ENCODE data around the gene CPNE4. TPM values are rescaled to one million over a fixed set of nuclear protein-coding genes. Genes with fewer than 3 reads are reported as not detected.

The CPNE4 gene
- polyA plus RNA-seq, 4 donors: 0.27 to 0.49 (median 0.45) TPM

DNA sequence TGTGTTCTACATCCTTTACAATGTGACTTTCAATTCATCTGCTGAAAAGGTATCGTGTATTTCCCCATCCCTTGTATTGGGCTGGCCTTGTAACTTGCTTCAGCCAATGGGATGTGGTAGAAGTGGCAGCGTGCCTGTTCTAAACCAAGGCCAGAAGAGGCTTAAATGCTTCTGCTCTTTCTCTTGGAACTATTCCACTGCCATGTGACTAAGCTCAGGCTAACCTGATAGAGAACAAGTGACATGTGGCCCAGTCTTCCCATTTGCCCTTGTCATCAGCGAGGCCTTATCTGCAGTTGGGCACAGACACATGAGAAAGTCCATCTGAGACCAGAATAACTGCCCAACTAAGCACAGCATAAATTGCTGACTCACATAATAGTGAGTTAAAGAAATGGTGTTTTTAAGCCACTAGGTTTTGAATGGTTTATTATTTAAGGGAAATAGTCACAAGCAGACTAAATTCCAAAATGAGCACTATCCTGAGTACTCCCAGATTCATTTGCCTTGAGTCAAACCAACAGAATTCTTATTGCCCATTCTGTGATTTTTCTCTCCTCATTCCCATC, 230.2 kb downstream of the CPNE4 start:
- DNase-seq (ENCODE audit: low read depth in 4 of 4, low spot score in 3 of 4): no peak

DNA sequence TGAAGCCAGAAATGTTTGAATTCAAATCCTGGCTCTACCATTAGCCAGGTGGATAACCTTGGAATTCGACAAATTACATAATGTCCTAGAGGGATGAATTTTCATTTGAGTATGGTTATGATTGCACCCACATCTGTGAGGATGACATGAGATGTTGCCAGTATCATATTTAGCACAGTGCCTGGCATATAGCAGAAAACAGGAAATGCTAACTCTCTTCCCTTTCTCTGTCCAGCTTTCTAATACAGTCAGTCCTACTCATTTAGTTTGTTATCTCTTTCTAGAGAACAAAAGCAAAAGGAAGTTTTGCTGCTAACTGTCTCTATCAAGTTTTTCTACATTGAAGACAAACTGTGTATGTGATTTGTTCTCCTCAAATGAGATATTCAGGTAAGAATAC, 231.7 kb downstream of the CPNE4 start:
- DNase-seq (ENCODE audit: low read depth in 4 of 4, low spot score in 3 of 4): no peak

DNA sequence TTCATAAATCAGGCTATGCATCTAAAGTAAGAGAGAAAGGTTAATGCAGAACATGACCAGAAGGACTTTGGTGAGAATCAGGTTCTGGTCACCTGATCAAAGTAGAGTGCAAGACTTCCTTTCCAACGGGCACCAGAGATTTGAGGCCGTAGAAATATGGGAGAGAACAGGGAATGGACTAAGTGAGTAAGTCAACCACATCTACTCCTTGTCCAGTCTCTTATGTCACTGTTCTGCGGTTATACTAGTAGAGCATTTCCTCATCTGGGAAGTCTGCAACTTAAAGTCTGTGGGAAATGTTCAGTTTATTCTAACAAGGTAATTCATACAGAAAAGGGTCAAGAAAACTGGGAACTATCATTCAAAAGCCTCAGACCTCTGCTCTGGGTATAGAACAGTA, 232.8 kb downstream of the CPNE4 start:
- no peak for DNase-seq (ENCODE audit: low read depth in 4 of 4, low spot score in 3 of 4)

DNA sequence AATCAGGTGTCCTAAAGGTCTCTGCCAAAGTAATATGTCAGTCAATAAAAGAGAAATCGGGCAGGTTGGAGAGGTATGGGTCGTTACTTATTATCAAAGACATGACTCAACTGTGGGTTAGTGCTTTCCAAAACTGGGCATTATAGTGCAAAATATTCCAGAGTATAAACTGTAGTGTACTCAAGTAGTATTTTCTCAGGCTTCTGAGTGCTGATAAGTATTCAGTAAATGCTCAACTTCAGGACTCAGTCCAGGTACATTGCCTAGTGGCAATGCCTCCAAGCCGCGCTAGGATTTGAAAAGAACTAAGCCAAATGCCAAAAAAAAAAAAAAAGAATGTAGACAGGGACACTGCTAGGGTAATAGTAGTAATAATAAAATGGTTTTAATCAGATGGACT, 233.2 kb downstream of the CPNE4 start:
- DNase-seq (ENCODE audit: low read depth in 4 of 4, low spot score in 3 of 4): no peak

DNA sequence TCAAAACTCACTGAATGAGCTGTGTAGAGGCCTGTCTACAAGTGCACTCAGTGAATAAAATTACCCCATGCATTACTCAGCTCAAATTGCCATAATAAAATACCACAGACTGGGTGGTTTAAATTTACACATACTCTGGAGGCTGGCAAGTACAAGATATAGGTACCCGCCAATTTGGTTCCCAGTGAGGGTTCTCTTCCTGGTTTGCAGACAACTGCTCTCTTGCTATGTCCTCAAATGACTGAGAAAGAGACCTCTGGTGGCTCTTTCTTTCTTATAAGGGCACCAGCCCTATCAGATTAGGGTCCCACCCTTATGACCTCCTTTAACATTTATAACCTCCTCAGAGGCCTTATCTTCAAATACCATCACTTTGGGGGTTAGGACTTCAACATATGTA, 237.0 kb downstream of the CPNE4 start:
- no peak for DNase-seq (ENCODE audit: low read depth in 4 of 4, low spot score in 3 of 4)

DNA sequence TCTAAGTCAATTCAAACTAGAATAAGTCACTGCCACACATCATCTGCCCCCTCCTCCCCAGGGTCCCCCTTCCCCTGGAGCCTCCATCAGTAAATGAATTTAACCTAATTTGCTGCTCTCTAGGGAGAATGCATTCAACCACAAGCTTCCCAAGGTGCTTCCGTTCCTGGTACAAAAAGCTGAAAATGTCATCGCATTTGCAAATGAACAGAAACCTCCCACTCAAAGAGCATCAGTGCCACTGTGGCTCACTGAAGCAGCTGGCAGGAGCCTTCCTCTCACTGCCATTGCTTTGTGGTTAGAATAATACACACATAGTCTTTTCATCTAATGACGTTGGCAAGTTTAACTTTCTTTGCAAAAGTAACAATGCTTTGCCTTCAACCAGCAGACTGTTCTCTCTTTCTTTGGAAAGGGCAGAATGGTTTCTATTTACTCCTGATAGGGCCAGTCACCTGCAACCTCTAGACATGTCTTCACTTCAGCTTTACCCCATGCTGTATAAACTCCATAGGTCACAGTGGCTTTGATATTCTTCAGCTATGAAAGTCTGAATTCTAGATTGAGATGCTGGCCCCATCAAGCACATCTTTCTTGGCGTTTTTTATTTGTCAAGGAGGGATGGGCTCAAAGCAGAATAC, 238.1 kb downstream of the CPNE4 start:
- no peak for DNase-seq (ENCODE audit: low read depth in 4 of 4, low spot score in 3 of 4)

DNA sequence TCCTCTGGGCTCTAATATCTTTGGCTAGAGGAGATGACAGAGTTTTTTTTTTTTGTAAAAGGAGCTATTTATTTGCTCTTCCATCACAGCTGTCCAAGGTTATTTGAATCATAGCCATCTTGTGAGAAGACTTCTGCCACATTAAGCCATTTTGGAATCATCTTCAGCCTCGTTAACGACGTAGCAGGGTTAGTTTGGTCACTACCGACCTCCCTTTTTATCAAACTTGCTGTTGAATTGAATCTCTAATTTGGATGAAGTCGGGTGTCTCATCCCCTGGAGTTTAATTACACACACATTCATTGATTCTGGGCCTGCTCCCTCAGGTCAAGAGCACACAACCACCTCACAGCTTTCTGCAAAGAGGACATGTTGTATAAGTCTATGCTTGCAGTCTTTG, 238.7 kb downstream of the CPNE4 start:
- no peak for DNase-seq (ENCODE audit: low read depth in 4 of 4, low spot score in 3 of 4)

DNA sequence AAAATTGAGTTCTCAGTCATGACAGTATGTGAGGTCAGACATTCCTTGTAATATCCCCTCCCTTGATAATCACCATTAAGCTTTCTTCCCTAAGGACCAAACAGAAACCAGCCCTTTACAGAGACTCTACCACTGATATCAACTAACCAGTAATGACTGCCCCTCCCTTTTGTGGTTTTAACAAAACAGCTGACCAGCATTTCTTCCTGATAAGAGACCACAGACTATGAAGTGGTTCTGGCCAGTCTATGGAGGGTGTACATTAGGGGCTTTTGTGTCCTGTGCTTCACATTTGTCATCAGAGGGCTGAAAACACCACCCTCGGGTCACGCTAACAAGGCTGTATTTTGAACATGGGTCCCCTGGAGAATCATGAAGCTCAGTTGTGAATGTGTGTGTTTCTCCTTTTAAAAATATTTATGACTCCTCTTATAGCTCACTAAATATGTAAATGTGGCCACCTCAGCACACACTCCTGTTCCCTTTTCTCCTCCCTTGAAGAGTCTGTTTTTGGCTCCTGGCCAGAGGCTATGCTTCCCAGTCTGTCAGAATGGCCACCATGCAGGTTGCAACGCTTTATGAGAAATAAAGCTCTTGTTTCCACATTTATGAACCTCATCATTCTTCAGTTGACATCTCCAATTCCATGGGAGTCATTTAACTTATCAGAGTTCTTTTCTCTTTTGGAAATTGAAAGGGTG, 239.3 kb downstream of the CPNE4 start:
- DNase-seq (ENCODE audit: low read depth in 4 of 4, low spot score in 3 of 4): no peak

DNA sequence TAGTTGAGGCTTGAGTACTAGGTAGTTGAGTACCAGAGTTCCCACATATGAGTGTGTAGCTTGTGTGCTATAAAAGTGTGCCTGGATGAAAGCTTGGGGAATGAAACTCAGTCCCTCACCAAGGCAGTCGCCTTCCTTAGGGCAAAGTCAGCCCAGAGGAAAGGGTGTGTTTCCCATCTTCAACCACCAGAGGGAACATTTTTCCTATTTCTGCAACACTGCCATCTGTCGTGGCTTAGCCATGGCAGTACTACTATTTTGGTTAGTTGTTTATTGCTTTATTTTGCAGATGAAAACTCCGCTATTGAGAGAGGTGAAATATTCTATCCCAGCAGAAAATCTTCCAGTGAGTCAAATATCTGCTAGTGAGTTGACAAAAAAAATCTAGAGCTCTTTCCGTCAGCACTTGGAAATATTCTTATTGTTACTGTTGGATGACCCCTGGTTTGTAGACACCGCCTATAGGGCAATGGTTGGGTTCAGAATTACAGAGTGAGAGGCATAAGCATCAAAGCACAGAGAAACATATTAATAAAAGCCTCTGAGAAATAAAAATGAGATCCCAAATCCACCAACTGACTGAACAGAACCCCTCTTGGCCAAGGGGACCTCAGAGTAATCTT, 239.9 kb downstream of the CPNE4 start:
- DNase-seq (ENCODE audit: low read depth in 4 of 4, low spot score in 3 of 4): peak; percentile 22 to 36 (median 28)

DNA sequence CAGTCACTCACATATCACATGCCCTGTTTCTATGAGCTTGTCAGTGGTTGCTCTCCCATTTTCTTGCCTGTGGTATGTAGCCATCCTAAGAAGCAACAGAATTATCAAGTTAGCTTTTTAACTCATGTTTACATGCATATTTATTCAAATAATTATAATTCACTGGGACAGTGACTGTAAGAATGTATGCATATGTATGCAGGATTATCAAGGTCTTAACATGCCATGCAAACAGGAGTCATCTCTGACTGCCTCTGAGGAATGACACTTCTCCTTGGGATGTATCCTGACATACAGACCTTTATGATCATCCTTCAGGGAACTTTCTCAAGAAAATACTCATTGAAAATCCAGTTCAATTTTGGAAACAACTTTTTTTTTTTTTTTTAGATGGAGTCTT, 240.9 kb downstream of the CPNE4 start:
- DNase-seq (ENCODE audit: low read depth in 4 of 4, low spot score in 3 of 4): no peak

DNA sequence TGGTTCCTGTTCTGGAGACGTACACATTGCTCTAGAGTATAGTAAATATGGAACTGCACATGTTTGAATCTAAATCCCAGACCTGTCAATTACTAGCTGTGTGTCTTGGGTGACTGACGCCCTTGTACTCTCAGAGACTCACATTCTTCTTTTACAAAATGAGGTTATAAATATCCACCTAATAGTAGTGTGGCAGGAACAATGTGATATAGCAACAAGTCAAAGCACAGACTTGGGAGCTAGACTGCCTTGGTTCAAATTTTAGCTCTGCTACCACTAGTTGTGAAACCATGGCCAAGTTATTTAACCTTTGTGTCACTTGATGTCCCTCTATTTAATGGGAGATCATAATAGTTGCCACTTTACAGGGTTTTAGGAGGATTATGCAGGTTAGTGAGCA, 245.6 kb downstream of the CPNE4 start:
- DNase-seq (ENCODE audit: low read depth in 4 of 4, low spot score in 3 of 4): no peak

DNA sequence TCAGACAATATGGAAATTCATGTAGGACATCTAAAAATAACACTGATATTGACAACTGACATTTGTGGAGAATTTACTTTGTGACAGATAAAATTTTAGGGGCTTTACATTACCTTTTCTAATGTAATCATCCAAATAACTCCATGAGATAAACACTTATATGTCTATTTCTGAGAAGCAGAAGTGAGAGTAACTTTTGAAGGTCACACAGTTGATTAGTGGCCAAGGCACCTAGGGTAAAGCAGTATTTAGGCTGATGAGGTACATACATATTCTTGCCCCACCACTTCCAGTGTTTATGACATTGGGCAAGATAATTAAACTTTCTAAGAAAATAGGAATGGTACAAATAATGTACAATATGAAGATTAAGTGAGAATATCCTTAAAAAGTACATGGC, 248.4 kb downstream of the CPNE4 start:
- no peak for DNase-seq (ENCODE audit: low read depth in 4 of 4, low spot score in 3 of 4)

DNA sequence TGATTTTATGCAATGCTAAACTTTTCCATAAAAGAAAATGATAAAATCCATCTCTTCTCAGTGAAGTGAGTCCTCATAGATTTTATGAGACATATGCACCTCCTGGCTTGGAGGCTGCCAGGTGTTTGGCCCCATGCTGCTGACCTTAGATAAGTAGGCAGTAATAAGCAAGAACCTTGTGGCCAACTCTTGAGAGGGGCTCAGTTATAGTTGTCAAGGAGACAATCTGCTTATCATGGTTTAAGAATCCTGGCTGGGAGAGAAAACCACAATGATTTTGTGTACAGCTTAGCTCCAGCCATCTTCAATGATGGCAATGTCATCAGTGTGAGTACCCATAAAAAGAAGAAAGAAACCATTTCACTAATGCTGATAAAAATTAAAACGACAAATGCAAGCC, 252.1 kb downstream of the CPNE4 start:
- DNase-seq (ENCODE audit: low read depth in 4 of 4, low spot score in 3 of 4): no peak

DNA sequence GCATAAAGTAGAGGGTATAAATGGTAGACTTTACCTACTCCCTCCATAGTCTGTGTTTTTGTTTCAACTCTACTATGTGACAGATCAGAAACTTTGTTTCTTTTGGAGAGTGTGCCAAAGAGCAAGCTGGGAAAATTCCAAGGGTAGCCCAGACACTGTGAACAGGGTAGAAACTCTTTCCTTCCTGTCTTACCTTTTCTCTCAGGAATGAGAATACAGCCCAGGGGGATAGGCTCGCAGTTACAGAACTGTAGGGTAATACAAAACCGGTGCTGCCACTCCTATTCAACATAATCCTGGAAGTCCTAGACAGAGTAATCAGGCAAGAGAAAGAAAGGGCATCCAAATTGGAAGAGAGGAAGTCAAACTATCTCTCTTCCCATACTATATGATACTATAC, 256.3 kb downstream of the CPNE4 start:
- no peak for DNase-seq (ENCODE audit: low read depth in 4 of 4, low spot score in 3 of 4)

DNA sequence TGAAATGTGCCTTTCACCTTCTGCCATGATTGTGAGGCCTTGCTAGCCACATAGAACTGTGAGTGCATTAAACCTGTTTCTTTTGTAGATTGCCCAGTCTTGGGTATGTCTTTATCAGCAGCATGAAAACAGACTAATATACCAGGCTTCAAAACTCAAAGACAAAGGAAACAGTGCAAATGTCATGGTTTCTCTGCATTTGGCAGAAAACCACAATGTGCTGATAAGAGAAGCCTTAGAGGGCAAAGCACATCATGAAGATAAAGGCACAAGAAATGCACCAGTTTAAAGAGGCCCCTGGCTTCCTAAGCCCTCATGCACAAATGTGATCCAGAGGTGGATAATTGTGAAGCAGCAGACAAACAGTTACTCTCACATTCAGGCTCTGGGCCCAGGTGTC, 259.2 kb downstream of the CPNE4 start:
- DNase-seq (ENCODE audit: low read depth in 4 of 4, low spot score in 3 of 4): no peak

DNA sequence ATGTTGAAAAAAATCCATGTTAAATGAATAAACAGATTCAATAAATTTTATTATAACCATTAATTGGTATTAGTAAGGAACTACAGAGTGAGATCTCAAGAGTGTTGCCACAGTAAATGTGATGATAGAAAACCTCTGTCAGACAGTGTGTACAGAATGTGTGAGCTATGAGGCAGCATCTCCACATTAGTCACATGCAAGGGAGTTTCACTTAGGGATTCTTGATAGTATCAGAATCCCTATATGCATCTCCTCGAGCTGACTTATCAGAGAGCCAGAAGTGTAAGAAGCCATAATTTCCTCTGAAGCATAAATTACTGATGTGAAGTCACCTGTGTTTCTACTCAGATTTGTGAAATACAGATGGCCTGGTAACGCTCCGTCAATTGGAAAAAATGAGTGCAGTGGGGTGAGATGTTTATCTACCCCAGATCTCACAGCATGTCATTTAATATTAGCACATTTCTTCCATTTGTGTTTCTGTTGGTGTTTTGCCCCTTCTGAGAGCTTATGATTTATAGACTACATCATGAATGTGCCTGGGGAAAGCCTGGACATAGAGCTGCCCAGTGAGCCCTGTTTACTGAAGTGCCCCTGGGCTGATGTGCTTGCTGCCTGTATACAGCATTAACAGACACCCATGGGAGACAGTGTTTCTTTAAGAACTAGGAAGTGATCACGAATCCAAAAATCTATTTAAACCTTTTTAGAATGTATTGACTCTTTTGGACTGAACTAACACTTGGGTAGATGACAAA, 262.4 kb downstream of the CPNE4 start:
- no peak for DNase-seq (ENCODE audit: low read depth in 4 of 4, low spot score in 3 of 4)

DNA sequence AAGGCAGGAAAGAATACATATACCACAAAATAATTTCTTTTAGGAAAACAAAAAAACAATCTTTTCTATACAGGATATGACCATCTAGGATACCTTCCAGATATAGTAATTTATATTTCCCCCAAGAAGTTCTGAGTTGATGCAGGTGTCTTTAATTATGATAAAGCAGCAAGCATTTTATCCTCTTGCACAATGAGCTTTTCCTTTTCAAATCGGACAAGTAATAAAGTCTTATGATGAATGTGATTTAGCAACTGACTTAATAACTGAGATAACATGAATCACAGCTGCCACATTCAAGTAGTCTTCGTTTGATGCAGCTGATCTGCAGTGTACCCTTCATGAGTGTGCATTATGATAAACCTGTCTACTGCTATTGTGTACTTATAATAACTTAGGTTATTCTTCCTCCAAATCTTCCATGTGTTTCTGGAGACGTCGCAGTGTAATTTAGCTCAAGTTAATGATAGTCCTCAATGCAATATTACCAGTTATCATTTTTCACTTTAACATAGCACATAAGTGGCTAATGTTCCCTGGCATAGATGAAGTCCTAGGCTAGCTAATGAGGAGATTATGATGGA, 271.7 kb downstream of the CPNE4 start:
- DNase-seq (ENCODE audit: low read depth in 4 of 4, low spot score in 3 of 4): no peak

DNA sequence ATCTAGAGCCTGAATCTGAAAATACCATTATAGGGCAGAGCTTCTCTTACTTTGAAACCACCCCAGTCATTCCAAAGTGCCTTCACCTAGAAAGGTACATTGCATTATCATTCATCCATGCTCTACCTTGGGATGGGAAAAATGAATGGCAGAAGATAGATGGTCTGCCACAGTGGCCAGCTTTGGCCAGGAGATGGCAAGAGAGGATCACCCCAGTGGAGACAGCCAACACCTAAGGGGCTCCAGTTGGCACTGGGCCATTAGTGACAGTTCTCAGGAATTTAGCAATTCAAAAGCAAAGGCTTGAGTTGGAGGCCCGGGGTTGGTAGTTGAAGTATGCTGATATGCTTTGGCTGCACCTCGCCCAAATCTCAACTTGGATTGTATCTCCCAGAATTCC, 278.4 kb downstream of the CPNE4 start:
- no peak for DNase-seq (ENCODE audit: low read depth in 4 of 4, low spot score in 3 of 4)

DNA sequence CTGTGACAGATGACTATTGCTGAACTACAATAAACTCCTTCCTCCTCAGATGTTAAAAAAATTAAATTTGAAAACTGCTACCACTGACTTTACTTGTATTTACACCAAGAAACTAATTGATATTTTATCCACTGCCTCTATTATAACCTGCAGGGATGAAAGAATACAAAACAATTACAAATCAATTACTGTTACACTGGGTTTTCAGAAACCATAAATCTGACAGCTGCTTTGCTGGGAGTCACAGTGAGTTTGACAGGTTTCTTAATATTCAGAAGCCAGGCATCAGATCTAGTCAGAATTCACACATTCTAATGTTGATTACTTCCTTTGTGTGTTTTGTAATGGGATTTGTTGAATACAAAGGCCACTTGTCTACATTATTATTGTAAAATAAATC, 279.4 kb downstream of the CPNE4 start:
- no peak for DNase-seq (ENCODE audit: low read depth in 4 of 4, low spot score in 3 of 4)

DNA sequence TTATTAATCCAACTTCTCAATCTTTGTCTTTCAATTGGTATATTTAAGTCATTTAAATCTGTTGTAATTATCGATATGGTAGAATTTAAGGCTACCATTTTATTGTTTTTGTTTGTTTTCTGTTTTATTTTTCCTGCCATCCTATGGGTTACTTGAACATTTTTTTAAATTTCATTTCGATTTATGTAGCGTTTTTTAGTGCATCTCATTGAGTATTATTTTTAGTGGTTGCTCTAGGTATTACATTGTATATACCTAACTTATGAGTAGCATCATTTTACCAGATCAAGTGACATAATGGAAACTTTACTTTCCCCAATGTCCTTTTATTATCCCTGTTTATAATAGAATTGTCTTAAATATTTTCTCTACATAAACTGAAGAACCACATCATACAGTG, 284.6 kb downstream of the CPNE4 start:
- no peak for DNase-seq (ENCODE audit: low read depth in 4 of 4, low spot score in 3 of 4)

DNA sequence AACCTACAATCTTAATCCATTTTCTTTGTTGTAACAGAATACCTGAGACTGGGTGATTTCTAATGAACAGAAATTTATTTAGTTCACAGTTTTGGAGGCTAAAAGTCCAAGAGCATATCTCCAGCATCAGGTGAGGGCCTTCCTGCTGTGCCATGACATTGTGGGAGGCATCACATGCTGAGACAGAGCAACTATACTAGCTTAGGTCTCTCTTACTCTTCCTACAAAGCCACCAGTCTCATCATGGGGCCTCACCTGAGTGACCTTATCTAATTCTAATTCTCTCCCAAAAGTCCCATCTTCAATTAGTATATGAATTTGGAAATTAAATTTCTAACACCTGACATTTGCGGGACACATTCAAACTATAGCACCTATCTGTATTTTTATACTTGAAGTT, 285.0 kb downstream of the CPNE4 start:
- DNase-seq (ENCODE audit: low read depth in 4 of 4, low spot score in 3 of 4): no peak

Data from right renal pelvis (tissue), 4 donors.